Endodermal cell (in vitro differentiated cells): ENCODE results near the gene RBM22. TPM values are rescaled to one million over a fixed set of nuclear protein-coding genes. Genes with fewer than 3 reads are reported as not detected.

Experiments
- DNase-seq: peaks from one replicate; pipeline ENCODE4 v3.0.0-alpha.2; 2017
- H3K27ac ChIP-seq: 2 replicates; pipeline ENCODE4 v1.5.1; 2013; ENCODE audit warnings: mild to moderate bottlenecking, low read depth, low read length, moderate library complexity
- H3K27me3 ChIP-seq: 2 replicates; pipeline ENCODE4 v1.6.1; 2013; ENCODE audit warnings: mild to moderate bottlenecking, low read length, moderate library complexity; ENCODE audit not compliant: insufficient read depth, control insufficient read depth, poor library complexity, severe bottlenecking
- H3K36me3 ChIP-seq: 2 replicates; pipeline ENCODE4 v1.7.0; 2013; ENCODE audit warnings: mild to moderate bottlenecking, low read length, moderate library complexity; ENCODE audit not compliant: control insufficient read depth, insufficient read depth
- H3K4me1 ChIP-seq: one replicate; pipeline ENCODE4 v1.7.0; 2013; ENCODE audit warnings: low read length; ENCODE audit not compliant: control insufficient read depth, insufficient read depth
- H3K4me3 ChIP-seq: 2 replicates; pipeline ENCODE4 v1.5.1; 2013; ENCODE audit warnings: mild to moderate bottlenecking, low read length, moderate library complexity
- H3K9ac ChIP-seq: 2 replicates; pipeline ENCODE4 v1.6.1; 2013; ENCODE audit warnings: mild to moderate bottlenecking, low read length, moderate library complexity; ENCODE audit not compliant: poor library complexity, severe bottlenecking; ENCODE audit errors: extremely low read depth
- H3K9me3 ChIP-seq: 2 replicates; pipeline ENCODE4 v1.6.1; 2013; ENCODE audit warnings: mild to moderate bottlenecking, low read length, moderate library complexity; ENCODE audit not compliant: control insufficient read depth
- H3K27ac Mint-ChIP-seq: 2 replicates; pipeline ENCODE4 v1.8.0; 2020; ENCODE audit warnings: mixed read lengths
- H3K27me3 Mint-ChIP-seq: 2 replicates; pipeline ENCODE4 v1.8.0; 2021; ENCODE audit warnings: mild to moderate bottlenecking, mixed read lengths; ENCODE audit not compliant: insufficient read depth
- H3K36me3 Mint-ChIP-seq: 2 replicates; pipeline ENCODE4 v1.8.0; 2020; ENCODE audit warnings: low read depth, mixed read lengths
- H3K4me1 Mint-ChIP-seq: 2 replicates; pipeline ENCODE4 v1.8.0; 2020; ENCODE audit warnings: mixed read lengths
- H3K4me3 Mint-ChIP-seq: 2 replicates; pipeline ENCODE4 v1.8.0; 2020; ENCODE audit warnings: mild to moderate bottlenecking, moderate library complexity, mixed read lengths
- H3K9me3 Mint-ChIP-seq: 2 replicates; pipeline ENCODE4 v1.8.0; 2020; ENCODE audit warnings: mild to moderate bottlenecking, mixed read lengths
- CTCF ChIP-seq: fragments of 200-600 bp; sonication (generic); conservative IDR thresholded peaks from 2 replicates; pipeline ENCODE4 v1.5.0; 2021; ENCODE audit warnings: antibody characterized with exemption, mild to moderate bottlenecking
- WGBS, 2 experiments: methylation state at CpG; one replicate each; pipeline versions ENCODE4 v1.1.5 to v1.1.7; 2013; ENCODE audit warnings: missing lambda C conversion rate in 2 of 2, mixed read lengths in 1 of 2; ENCODE audit not compliant: insufficient coverage in 1 of 2, insufficient read length in 1 of 2; 5-methylcytosine and 5-hydroxymethylcytosine counted together
- total RNA-seq, 2 donors: library from RNA; stranded (reverse); fragmentation: NEBNext Ultra II Directional in 1 of 2; extraction: Animal tissue kit (Norgen Biotek cat#: 25700) in 1 of 2; gene quantifications; 2 replicates in 1 of 2; 3 replicates in 1 of 2; pipeline ENCODE4 v1.2.1, GENCODE V29; 2021

RBM22 gene
- total RNA-seq, 2 donors from 2014 or later: 42.7 to 44.3 TPM

GRCh38 chr5:150675069-150675468, 25.8 kb downstream of the RBM22 start:
- H3K36me3 Mint-ChIP-seq: peaks cover 22% of the 10 kb centered on the region
- peaks cover 18% of the 10 kb centered on the region for H3K4me1 Mint-ChIP-seq
- no peak overlapping the region for H3K4me3 ChIP-seq
- TF ChIP-seq CTCF: no peak
- WGBS, 2 experiments: 92 to 97% methylated on average over 5 to 6 of the region's 6 CpGs
- H3K9me3 Mint-ChIP-seq: peaks cover 1% of the 10 kb centered on the region
- H3K9ac ChIP-seq: no peak overlapping the region
- H3K27ac Mint-ChIP-seq: no peak overlapping the region
- H3K9me3 ChIP-seq: peaks cover 3% of the 10 kb centered on the region
- no peak overlapping the region for H3K4me3 Mint-ChIP-seq
- H3K36me3 ChIP-seq: no peaks in the 10 kb centered on the region
- H3K27ac ChIP-seq: no peak overlapping the region
- no peaks in the 10 kb centered on the region for H3K27me3 Mint-ChIP-seq
- DNase-seq: no peak
- no peaks in the 10 kb centered on the region for H3K27me3 ChIP-seq
- peaks cover 7% of the 10 kb centered on the region for H3K4me1 ChIP-seq

GRCh38 chr5:150674341-150674821, 26.5 kb downstream of the RBM22 start:
- peaks cover 8% of the 10 kb centered on the region for H3K4me1 ChIP-seq
- Mint-ChIP-seq H3K27ac (no peak overlapping the region), H3K4me1 (peaks cover 21% of the 10 kb centered on the region), H3K4me3 (peak overlapping the region; percentile 28), H3K36me3 (peaks cover 25% of the 10 kb centered on the region), H3K27me3 (no peaks in the 10 kb centered on the region), H3K9me3 (peaks cover 4% of the 10 kb centered on the region)
- no peak overlapping the region for H3K4me3 ChIP-seq
- no peaks in the 10 kb centered on the region for H3K36me3 ChIP-seq
- H3K9me3 ChIP-seq: peaks cover 5% of the 10 kb centered on the region
- no peak overlapping the region for H3K27ac ChIP-seq
- no peak overlapping the region for H3K9ac ChIP-seq
- DNase-seq: peak; percentile 63
- WGBS, 2 experiments: 82 to 96% methylated on average over 4 of the region's 4 CpGs
- no peaks in the 10 kb centered on the region for H3K27me3 ChIP-seq
- TF ChIP-seq CTCF: no peak

GRCh38 chr5:150672884-150673275, 28.0 kb downstream of the RBM22 start:
- Mint-ChIP-seq H3K4me3 (peak overlapping the region; percentile 81), H3K4me1 (peaks cover 21% of the 10 kb centered on the region), H3K27ac (peak overlapping the region; percentile 85), H3K9me3 (peaks cover 4% of the 10 kb centered on the region), H3K27me3 (no peaks in the 10 kb centered on the region), H3K36me3 (peaks cover 26% of the 10 kb centered on the region)
- Histone ChIP-seq H3K9ac (no peak overlapping the region), H3K36me3 (no peaks in the 10 kb centered on the region), H3K4me3 (peak overlapping the region; percentile 86), H3K4me1 (peaks cover 8% of the 10 kb centered on the region), H3K27ac (no peak overlapping the region), H3K9me3 (peaks cover 5% of the 10 kb centered on the region), H3K27me3 (no peaks in the 10 kb centered on the region)
- no peak for TF ChIP-seq CTCF
- no peak for DNase-seq
- 73 to 74% methylated on average over 6 to 7 of the region's 7 CpGs for WGBS, 2 experiments
